ENCODE results near the gene HINFP.
A peak's percentile ranks its signal among the peaks of the same experiment; 100 is the strongest.

- TF ChIP-seq REST (IDR thresholded peaks at IDR 0.05; ENCODE audit: low read depth) (no peak), RAD21 (IDR thresholded peaks at IDR 0.05; ENCODE audit: low read depth) (peak; percentile 15; the same call in 1 of the 2 replicates), CREB1 (IDR thresholded peaks at IDR 0.05; ENCODE audit: low read depth) (no peak)
These were observed 17.6 kb upstream of the HINFP start for GRCh38 chr11:119103793-119104192.
